ENCODE measurements around the gene TACC2.

DNA sequence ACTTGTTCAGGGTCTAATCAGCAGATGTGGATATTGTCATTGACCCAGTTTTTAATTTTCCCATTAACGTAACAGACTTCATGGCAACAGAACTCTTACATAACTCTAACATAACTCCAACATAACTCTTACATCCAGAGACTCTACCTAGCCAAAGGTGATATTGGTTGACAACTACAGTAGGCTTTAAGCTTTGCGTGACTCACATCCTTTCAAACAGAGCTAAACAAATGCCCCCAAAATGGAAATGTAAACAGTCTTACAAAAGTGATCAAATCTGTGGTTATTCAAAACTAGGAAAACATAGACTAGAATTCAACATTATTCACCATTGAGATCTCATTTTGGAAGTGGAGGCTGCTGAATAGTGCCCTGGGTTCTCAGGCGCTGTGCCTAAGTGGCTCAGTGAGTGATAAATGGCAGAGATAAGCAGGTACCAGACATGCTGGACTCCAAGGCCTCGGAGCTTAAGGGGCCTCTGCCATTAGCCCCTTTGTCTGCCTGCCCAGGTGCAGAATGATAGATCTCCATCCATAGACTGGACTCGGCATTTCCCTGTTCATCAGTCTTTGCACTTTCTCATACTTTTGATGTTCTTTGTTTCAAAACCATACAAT is 247.8 kb downstream of the TACC2 start:
- TF ChIP-seq, protein P1, sequence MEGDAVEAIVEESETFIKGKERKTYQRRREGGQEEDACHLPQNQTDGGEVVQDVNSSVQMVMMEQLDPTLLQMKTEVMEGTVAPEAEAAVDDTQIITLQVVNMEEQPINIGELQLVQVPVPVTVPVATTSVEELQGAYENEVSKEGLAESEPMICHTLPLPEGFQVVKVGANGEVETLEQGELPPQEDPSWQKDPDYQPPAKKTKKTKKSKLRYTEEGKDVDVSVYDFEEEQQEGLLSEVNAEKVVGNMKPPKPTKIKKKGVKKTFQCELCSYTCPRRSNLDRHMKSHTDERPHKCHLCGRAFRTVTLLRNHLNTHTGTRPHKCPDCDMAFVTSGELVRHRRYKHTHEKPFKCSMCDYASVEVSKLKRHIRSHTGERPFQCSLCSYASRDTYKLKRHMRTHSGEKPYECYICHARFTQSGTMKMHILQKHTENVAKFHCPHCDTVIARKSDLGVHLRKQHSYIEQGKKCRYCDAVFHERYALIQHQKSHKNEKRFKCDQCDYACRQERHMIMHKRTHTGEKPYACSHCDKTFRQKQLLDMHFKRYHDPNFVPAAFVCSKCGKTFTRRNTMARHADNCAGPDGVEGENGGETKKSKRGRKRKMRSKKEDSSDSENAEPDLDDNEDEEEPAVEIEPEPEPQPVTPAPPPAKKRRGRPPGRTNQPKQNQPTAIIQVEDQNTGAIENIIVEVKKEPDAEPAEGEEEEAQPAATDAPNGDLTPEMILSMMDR (IDR thresholded peaks at IDR 0.05) = no peak
- no peak for TF ChIP-seq POLR2A (IDR thresholded peaks at IDR 0.05)
